CD14-positive monocyte (primary cell): ENCODE data around the gene SUGCT. TPM values are rescaled to one million over a fixed set of nuclear protein-coding genes. Genes with fewer than 3 reads are reported as not detected.

ENCODE experiments used
- DNase-seq, 3 donors: peaks; one replicate each; pipeline ENCODE4 v3.0.0-alpha.2; 2011 to 2022
- H2AFZ ChIP-seq: 2 replicates; pipeline ENCODE4 v1.6.0; 2012; ENCODE audit warnings: mild to moderate bottlenecking, low read depth, low read length, inconsistent platforms; ENCODE audit not compliant: insufficient read depth, poor library complexity, severe bottlenecking
- H3K27ac ChIP-seq, 2 donors: 1 replicate in 1 of 2; 2 replicates in 1 of 2; pipeline ENCODE4 v1.5.1; 2012 to 2013; ENCODE audit warnings: low read length in 2 of 2, control low read depth in 1 of 2, inconsistent platforms in 1 of 2, low read depth in 1 of 2, mild to moderate bottlenecking in 1 of 2
- H3K27me3 ChIP-seq, 2 donors: one replicate each; pipeline versions ENCODE4 v1.6.0 to v1.6.1; 2011 to 2013; ENCODE audit warnings: low read length in 2 of 2; ENCODE audit not compliant: control insufficient read depth in 2 of 2, insufficient read depth in 2 of 2
- H3K36me3 ChIP-seq, 2 donors: replicated peaks in 1 of 2; 1 replicate in 1 of 2; 2 replicates in 1 of 2; pipeline versions ENCODE4 v1.5.1 to v1.6.1; 2012 to 2013; ENCODE audit warnings: low read length in 2 of 2, control low read depth in 1 of 2, inconsistent platforms in 1 of 2, mild to moderate bottlenecking in 1 of 2; ENCODE audit not compliant: insufficient read depth in 2 of 2, control insufficient read depth in 1 of 2
- H3K4me1 ChIP-seq, 2 donors: 1 replicate in 1 of 2; 2 replicates in 1 of 2; pipeline versions ENCODE4 v1.5.1 to v1.6.1; 2012 to 2013; ENCODE audit warnings: low read length in 2 of 2, control low read depth in 1 of 2, inconsistent platforms in 1 of 2, mild to moderate bottlenecking in 1 of 2, moderate library complexity in 1 of 2; ENCODE audit not compliant: insufficient read depth in 2 of 2, control insufficient read depth in 1 of 2
- H3K4me2 ChIP-seq: replicated peaks from 2 replicates; pipeline ENCODE3; 2012; ENCODE audit warnings: low read length, moderate library complexity, mild to moderate bottlenecking; ENCODE audit not compliant: poor library complexity, severe bottlenecking; ENCODE audit errors: extremely low read depth
- H3K4me3 ChIP-seq, 3 experiments: fragments of 200-600 bp in 1 of 3; sonication (generic) in 1 of 3; replicated peaks in 1 of 3; 1 replicate in 2 of 3; 2 replicates in 1 of 3; pipeline ENCODE4 v1.5.1; 2011 to 2013; ENCODE audit warnings: low read length in 3 of 3, mild to moderate bottlenecking in 3 of 3, control low read depth in 2 of 3, low read depth in 2 of 3, inconsistent platforms in 1 of 3, moderate library complexity in 1 of 3
- H3K79me2 ChIP-seq: 2 replicates; pipeline ENCODE4 v1.6.0; 2012; ENCODE audit warnings: mild to moderate bottlenecking, control low read depth, inconsistent platforms, low read length, moderate library complexity; ENCODE audit not compliant: insufficient read depth
- H3K9ac ChIP-seq: 2 replicates; pipeline ENCODE4 v1.6.0; 2017; ENCODE audit warnings: low read length, mild to moderate bottlenecking; ENCODE audit not compliant: insufficient read depth, poor library complexity, severe bottlenecking
- H3K9me3 ChIP-seq, 2 donors: replicated peaks in 1 of 2; 1 replicate in 1 of 2; 2 replicates in 1 of 2; pipeline versions ENCODE4 v1.5.1 to v1.6.1; 2012 to 2013; ENCODE audit warnings: low read length in 2 of 2, control low read depth in 1 of 2; ENCODE audit not compliant: control insufficient read depth in 1 of 2, insufficient read depth in 1 of 2
- H4K20me1 ChIP-seq: 2 replicates; pipeline ENCODE4 v1.6.0; 2012; ENCODE audit warnings: mild to moderate bottlenecking, low read length, control low read depth, moderate library complexity; ENCODE audit not compliant: insufficient read depth
- H3K27ac Mint-ChIP-seq, 7 donors: one replicate each; pipeline ENCODE4 v1.8.0; 2020; ENCODE audit warnings: mild to moderate bottlenecking in 7 of 7, mixed read lengths in 7 of 7, moderate library complexity in 6 of 7, inconsistent platforms in 2 of 7
- H3K27me3 Mint-ChIP-seq, 3 donors: one replicate each; pipeline ENCODE4 v1.8.0; 2021 to 2022; ENCODE audit warnings: low read depth in 3 of 3, mild to moderate bottlenecking in 3 of 3, mixed read lengths in 3 of 3, moderate library complexity in 3 of 3, inconsistent platforms in 1 of 3
- H3K36me3 Mint-ChIP-seq, 2 donors: one replicate each; pipeline ENCODE4 v1.8.0; 2020; ENCODE audit warnings: mixed read lengths in 2 of 2, inconsistent platforms in 1 of 2, mild to moderate bottlenecking in 1 of 2
- H3K4me1 Mint-ChIP-seq: one replicate; pipeline ENCODE4 v1.8.0; 2020; ENCODE audit warnings: mild to moderate bottlenecking, mixed read lengths
- H3K4me3 Mint-ChIP-seq, 2 donors: one replicate each; pipeline ENCODE4 v1.8.0; 2020; ENCODE audit warnings: mild to moderate bottlenecking in 2 of 2, mixed read lengths in 2 of 2, moderate library complexity in 1 of 2
- H3K9me3 Mint-ChIP-seq, 7 donors: one replicate each; pipeline ENCODE4 v1.8.0; 2020 to 2022; ENCODE audit warnings: mixed read lengths in 7 of 7, mild to moderate bottlenecking in 6 of 7, moderate library complexity in 6 of 7, inconsistent platforms in 2 of 7
- WGBS: methylation state at CpG from one replicate; pipeline ENCODE4 v1.1.5; 2013; ENCODE audit warnings: missing lambda C conversion rate; ENCODE audit not compliant: insufficient coverage; 5-methylcytosine and 5-hydroxymethylcytosine counted together
- intact Hi-C, 2 donors: fragments of 100-400 bp; cut with micrococcal nuclease; formaldehyde crosslinking; loops; one replicate each; pipeline versions ENCODE4 v1.15.0 to v1.15.1; 2023
- polyA plus RNA-seq, 3 donors: library from polyadenylated mRNA; depleted of rRNA in 1 of 3; unstranded in 2 of 3; stranded (reverse) in 1 of 3; fragments of 300-500 nt in 2 of 3; fragments of >200 nt in 1 of 3; fragmentation: Illumina TruSeq in 2 of 3; gene quantifications; 1 replicate in 2 of 3; 2 replicates in 1 of 3; pipeline ENCODE4 v1.2.3, GENCODE V29; 2012 to 2021
- TF ChIP-seq, protein P1 (sequence below): fragments of 200-600 bp; IDR thresholded peaks from one replicate; pipeline ENCODE4 v1.8.0; 2022; ENCODE audit warnings: antibody characterized with exemption, mild to moderate bottlenecking

The SUGCT gene
- polyA plus RNA-seq, 3 donors: not detected

GRCh38 chr7:40815022-40815421 lies 680.2 kb downstream of the SUGCT start:
- Histone ChIP-seq H3K4me2 (no peak overlapping the region), H3K9me3 (peaks cover 0 to 16% of the 10 kb centered on the region in 2 donors), H3K4me1 (no peaks in the 10 kb centered on the region), H3K79me2 (no peaks in the 10 kb centered on the region), H3K4me3 (no peak overlapping the region), H3K27me3 (no peaks in the 10 kb centered on the region), H3K9ac (no peak overlapping the region), H3K27ac (no peak overlapping the region), H2AFZ (no peak overlapping the region), H4K20me1 (no peaks in the 10 kb centered on the region), H3K36me3 (no peaks in the 10 kb centered on the region)
- DNase-seq: no peak
- peaks cover 2 to 28% (median 18%) of the 10 kb centered on the region in 7 donors for H3K9me3 Mint-ChIP-seq
- no peaks in the 10 kb centered on the region for H3K4me1 Mint-ChIP-seq
- 69% methylated on average over 2 of the region's 2 CpGs for WGBS
- no peak overlapping the region for H3K27ac Mint-ChIP-seq
- no peak overlapping the region for H3K4me3 Mint-ChIP-seq
- H3K36me3 Mint-ChIP-seq: no peaks in the 10 kb centered on the region
- TF ChIP-seq, protein P1, sequence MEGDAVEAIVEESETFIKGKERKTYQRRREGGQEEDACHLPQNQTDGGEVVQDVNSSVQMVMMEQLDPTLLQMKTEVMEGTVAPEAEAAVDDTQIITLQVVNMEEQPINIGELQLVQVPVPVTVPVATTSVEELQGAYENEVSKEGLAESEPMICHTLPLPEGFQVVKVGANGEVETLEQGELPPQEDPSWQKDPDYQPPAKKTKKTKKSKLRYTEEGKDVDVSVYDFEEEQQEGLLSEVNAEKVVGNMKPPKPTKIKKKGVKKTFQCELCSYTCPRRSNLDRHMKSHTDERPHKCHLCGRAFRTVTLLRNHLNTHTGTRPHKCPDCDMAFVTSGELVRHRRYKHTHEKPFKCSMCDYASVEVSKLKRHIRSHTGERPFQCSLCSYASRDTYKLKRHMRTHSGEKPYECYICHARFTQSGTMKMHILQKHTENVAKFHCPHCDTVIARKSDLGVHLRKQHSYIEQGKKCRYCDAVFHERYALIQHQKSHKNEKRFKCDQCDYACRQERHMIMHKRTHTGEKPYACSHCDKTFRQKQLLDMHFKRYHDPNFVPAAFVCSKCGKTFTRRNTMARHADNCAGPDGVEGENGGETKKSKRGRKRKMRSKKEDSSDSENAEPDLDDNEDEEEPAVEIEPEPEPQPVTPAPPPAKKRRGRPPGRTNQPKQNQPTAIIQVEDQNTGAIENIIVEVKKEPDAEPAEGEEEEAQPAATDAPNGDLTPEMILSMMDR: no peak
- intact Hi-C loops: no loop called here
- H3K27me3 Mint-ChIP-seq: no peaks in the 10 kb centered on the region

GRCh38 chr7:40815512-40815911 lies 680.7 kb downstream of the SUGCT start:
- no peak overlapping the region for H2AFZ ChIP-seq
- no peaks in the 10 kb centered on the region for H3K27me3 ChIP-seq
- no peak overlapping the region for H3K9ac ChIP-seq
- no peaks in the 10 kb centered on the region for H3K4me1 ChIP-seq
- no peak overlapping the region for H3K27ac ChIP-seq
- Mint-ChIP-seq H3K4me1 (no peaks in the 10 kb centered on the region), H3K27ac (peak overlapping the region in 1 of 7 donors; percentile 17), H3K36me3 (no peaks in the 10 kb centered on the region), H3K27me3 (no peaks in the 10 kb centered on the region), H3K9me3 (peaks cover 2 to 26% (median 17%) of the 10 kb centered on the region in 7 donors), H3K4me3 (no peak overlapping the region)
- H3K36me3 ChIP-seq: no peaks in the 10 kb centered on the region
- no peak overlapping the region for H3K4me2 ChIP-seq
- H4K20me1 ChIP-seq: no peaks in the 10 kb centered on the region
- no peak for DNase-seq
- intact Hi-C loops: no loop called here
- 90% methylated on average over 2 of the region's 4 CpGs for WGBS
- H3K79me2 ChIP-seq: no peaks in the 10 kb centered on the region
- TF ChIP-seq, protein P1: no peak
- peaks cover 0 to 16% of the 10 kb centered on the region in 2 donors for H3K9me3 ChIP-seq
- no peak overlapping the region for H3K4me3 ChIP-seq
